Measurements from ENCODE around the gene COPB1.

Gene COPB1

GRCh38 chr11:14408612-14409011 is 91.0 kb downstream of the COPB1 start:
- TF ChIP-seq CTCF (conservative IDR thresholded peaks at IDR 0.05) (no peak), ZFX (IDR thresholded peaks at IDR 0.05) (no peak)
- no peak overlapping the region for H3K27ac ChIP-seq

All from C4-2B (cell line).